ENCODE measurements around the gene PLXNA4.

PLXNA4 gene

DNA sequence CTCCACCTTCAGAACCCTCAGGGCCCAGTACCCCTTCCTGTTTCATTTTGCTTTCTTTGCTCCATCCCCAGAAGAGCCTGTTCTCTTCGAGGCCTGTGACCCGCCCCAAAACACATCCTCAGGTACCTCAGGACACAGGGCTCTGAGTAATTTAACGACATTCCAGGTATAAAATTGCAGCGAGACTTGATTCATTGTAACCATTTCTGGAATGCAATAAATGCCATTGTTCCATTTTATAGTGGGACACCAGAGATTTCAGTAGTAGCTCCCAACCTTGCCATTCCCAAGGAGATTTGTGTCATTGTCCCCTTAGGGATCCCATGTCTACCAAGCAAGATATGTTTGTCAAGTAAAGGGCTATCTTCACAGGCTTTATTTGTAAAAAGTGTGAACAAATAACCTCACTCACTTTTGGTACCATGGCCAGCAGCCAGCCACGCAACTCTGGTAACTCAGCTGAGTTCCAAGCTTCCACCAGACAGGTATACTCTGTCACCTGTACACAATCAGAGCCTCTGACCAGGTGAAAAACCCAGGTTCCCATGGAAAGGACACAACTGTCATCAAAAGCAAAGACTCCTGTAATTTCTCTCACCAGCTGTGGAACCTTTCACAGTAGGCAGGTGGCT is 441.3 kb downstream of the PLXNA4 start:
- Histone ChIP-seq H3K4me3 (ENCODE audit: low read depth, low read length) (no peak overlapping the region), H3K36me3 (replicated peaks) (no peaks in the 10 kb centered on the region), H3K27ac (no peak overlapping the region), H3K27me3 (replicated peaks) (no peaks in the 10 kb centered on the region)
- in situ Hi-C loops (cut with HindIII; ENCODE audit: low pct_ligation_motif_present, low sequenced_read_pairs) = no loop called here
- TF ChIP-seq, protein P1, sequence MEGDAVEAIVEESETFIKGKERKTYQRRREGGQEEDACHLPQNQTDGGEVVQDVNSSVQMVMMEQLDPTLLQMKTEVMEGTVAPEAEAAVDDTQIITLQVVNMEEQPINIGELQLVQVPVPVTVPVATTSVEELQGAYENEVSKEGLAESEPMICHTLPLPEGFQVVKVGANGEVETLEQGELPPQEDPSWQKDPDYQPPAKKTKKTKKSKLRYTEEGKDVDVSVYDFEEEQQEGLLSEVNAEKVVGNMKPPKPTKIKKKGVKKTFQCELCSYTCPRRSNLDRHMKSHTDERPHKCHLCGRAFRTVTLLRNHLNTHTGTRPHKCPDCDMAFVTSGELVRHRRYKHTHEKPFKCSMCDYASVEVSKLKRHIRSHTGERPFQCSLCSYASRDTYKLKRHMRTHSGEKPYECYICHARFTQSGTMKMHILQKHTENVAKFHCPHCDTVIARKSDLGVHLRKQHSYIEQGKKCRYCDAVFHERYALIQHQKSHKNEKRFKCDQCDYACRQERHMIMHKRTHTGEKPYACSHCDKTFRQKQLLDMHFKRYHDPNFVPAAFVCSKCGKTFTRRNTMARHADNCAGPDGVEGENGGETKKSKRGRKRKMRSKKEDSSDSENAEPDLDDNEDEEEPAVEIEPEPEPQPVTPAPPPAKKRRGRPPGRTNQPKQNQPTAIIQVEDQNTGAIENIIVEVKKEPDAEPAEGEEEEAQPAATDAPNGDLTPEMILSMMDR (IDR thresholded peaks at IDR 0.05; ENCODE audit: low read depth, low read length, missing control alignments) = no peak
- DNase-seq = no peak

DNA sequence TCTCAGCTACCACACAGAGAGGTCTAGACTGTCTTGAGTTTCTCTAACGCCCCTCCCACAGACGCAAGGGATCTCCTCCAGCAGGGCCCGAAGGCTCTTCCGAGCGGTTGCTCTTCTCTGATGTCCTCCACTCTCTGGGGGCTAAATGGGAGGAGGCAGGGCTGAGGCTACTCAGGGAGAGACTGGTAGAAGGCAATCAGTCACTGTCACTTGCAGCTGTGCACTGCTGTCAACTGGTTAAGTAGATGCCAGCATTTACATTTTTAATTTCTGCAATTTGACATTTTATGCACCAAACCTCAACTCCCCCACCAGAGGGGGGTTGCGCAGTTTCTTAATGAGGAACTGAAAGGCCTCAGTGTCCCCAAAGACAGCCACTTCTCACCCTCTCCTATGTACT is 442.8 kb downstream of the PLXNA4 start:
- TF ChIP-seq, protein P1 (IDR thresholded peaks at IDR 0.05; ENCODE audit: low read depth, low read length, missing control alignments) = no peak
- H3K36me3 ChIP-seq (replicated peaks) = no peaks in the 10 kb centered on the region
- H3K4me3 ChIP-seq (ENCODE audit: low read depth, low read length) = no peak overlapping the region
- in situ Hi-C loops (cut with HindIII; ENCODE audit: low pct_ligation_motif_present, low sequenced_read_pairs) = no loop called here
- H3K27ac ChIP-seq = no peak overlapping the region
- DNase-seq = no peak
- H3K27me3 ChIP-seq (replicated peaks) = no peaks in the 10 kb centered on the region

DNA sequence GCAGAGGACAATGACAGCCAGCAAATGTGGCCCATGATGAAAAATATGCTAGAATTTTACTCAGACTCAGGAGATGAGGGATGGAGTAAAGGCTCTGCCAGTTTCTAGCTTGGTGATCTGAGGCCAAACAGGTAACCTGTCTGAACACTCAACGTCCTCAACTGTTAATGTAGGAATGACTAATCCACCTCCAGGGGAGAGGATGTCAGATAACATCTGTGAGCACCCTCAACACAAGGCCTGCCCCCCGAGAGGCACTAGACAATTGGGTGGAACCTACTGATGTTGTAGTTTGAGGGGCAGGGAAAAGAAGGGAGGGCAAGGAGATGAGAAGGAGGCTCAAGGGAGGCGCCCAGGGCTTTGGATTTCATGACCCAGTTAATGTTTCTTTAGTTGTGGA is 445.1 kb downstream of the PLXNA4 start:
- in situ Hi-C loops (cut with HindIII; ENCODE audit: low pct_ligation_motif_present, low sequenced_read_pairs) = no loop called here

DNA sequence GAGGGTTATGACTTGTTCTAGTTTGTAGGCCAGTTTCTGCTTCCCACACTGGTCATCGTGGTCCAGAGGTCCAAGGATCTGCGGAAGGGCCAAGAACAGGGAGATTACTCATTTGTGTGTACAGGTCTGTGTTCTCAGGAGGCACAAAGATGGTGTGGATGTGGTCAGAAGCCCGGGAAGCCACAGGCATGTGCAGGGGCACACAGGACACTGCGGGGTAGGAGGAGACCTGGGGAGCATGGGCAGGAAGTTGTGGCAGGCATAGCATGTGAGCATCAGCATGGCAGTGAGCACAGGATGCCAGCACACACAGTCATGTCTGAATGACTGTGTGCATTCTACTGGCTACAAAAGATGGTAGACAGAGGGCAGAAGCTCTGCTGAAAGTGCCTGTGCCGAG is 445.8 kb downstream of the PLXNA4 start:
- H3K27ac ChIP-seq = no peak overlapping the region
- no peak overlapping the region for H3K4me3 ChIP-seq (ENCODE audit: low read depth, low read length)
- H3K27me3 ChIP-seq (replicated peaks) = no peaks in the 10 kb centered on the region
- DNase-seq = no peak
- TF ChIP-seq, protein P1 (IDR thresholded peaks at IDR 0.05; ENCODE audit: low read depth, low read length, missing control alignments) = no peak
- no peaks in the 10 kb centered on the region for H3K36me3 ChIP-seq (replicated peaks)
- in situ Hi-C loops (cut with HindIII; ENCODE audit: low pct_ligation_motif_present, low sequenced_read_pairs) = no loop called here

More for the DNA sequence above, 445.1 kb downstream of the PLXNA4 start:
- TF ChIP-seq, protein P1 (IDR thresholded peaks at IDR 0.05; ENCODE audit: low read depth, low read length, missing control alignments) = no peak
- Histone ChIP-seq H3K27me3 (replicated peaks) (no peaks in the 10 kb centered on the region), H3K27ac (no peak overlapping the region), H3K36me3 (replicated peaks) (no peaks in the 10 kb centered on the region), H3K4me3 (ENCODE audit: low read depth, low read length) (no peak overlapping the region)
- DNase-seq = no peak

DNA sequence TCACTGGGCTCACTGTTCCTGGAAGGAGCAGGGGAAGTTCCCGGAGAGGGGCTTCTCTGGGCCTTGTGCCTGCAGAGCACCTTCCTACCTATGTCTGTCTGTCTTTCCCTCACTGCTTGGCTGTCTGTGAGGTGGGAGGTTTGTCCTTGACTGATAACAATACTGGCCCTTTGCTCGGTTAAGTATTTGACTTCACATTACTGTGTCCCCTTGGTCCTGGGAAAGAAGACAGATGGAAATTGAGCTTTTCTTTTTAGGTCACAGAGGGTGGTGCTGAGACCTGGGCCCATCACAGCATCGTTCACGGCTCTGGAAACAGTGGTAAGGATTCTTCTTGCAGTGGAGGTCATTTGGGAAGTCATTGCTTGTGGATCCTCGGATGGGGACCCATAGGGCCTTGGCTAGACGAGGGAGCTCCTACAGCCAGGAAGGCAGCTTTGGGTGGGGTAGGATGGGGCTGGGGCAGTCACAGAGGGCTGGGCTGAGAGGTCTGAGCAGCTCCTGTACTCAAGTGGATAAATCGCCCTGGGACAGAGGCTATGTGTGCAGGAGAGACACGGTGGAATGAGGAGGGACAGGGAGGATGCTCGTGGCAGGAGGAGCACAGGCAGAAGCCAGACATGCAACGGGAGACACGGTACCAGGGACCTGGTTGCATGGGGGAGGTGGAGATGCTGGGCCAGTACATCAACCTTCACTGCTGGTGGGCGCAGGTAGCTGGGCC is 450.2 kb downstream of the PLXNA4 start:
- Histone ChIP-seq H3K27ac (no peak overlapping the region), H3K27me3 (replicated peaks) (no peaks in the 10 kb centered on the region), H3K36me3 (replicated peaks) (no peaks in the 10 kb centered on the region), H3K4me3 (ENCODE audit: low read depth, low read length) (no peak overlapping the region)
- TF ChIP-seq, protein P1 (IDR thresholded peaks at IDR 0.05; ENCODE audit: low read depth, low read length, missing control alignments) = no peak
- no peak for DNase-seq
- in situ Hi-C loops (cut with HindIII; ENCODE audit: low pct_ligation_motif_present, low sequenced_read_pairs) = no loop called here

All from brain microvascular endothelial cell (primary cell).